AG20443 (cell line): ENCODE measurements around the gene RPS27.
A peak's percentile ranks its signal among the peaks of the same experiment; 100 is the strongest.
"Not testable (repeated sequence)": the region's sequence is repeated elsewhere in the genome, so short reads cannot be mapped to it uniquely, and the experiment has no call there.

Experiments
- DNase-seq: peaks from one replicate; pipeline ENCODE4 v3.0.0; 2012; ENCODE audit warnings: low spot score, mixed read lengths

The RPS27 gene

DNA sequence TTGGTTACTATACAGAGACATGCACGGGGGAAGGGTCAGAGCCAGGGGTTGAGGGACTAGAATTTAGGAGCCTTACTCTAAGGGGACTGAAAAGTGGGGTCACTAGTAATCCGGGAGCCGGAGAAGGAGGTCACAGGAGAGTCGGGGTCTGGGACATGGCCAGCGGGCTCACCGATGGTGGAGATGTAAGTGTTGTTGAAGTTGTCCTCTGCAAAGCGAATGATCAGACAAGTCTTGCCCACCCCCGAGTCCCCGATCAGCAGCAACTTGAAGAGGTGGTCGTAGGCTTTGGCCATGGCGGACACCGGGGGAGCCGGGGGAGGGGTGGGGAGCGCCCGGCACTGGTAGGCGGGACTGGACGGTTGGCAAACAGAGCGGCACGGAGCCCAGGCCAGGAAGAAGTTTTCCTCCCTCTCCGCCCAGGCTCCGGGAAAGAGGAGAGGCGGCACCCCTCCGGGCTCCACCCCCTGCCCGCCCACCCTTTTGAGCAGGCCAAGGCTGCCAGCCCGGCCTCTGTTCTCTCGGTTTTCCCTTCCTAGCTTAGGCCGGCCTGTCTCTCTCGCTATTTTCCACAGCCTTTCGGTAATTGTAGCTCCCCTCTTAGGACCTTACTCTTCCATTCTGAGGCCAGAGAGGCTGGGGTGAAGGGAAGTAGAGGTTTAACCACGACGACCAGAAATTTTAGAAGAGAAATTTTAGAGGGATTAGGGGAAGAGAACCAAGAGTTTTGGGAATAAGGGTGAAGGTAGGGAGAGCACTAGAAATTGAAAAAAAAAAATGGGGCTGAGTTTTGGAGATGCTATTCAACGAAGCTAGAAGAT is 4.4 kb upstream of the RPS27 start, which contains the start of gene RAB13:
Gene RAB13, minus strand, starts transcription at position 399 of the 821 bp plus-strand sequence. Its CDS starts 103 bp downstream, at position 296.
- DNase-seq = peak; percentile 95

DNA sequence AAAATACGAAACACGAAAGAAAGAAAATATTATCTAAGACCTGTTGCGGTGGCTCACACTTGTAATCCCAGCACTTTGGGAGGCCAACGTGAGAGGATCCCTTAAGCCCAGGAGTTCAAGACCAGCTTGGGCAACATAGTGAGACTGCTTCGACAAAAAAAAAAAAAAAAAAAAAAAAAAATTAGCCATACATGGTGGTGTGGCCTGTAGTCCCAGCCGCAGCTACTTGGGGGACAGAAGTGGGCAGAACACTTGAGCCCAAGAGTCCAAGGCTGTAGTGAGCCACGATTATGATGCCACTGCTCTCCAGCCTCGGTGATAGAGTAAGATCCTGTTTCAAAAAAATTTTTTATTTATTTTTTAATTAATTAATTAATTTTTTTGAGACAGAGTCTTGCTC is 2.9 kb upstream of the RPS27 start:
- no peak for DNase-seq

DNA sequence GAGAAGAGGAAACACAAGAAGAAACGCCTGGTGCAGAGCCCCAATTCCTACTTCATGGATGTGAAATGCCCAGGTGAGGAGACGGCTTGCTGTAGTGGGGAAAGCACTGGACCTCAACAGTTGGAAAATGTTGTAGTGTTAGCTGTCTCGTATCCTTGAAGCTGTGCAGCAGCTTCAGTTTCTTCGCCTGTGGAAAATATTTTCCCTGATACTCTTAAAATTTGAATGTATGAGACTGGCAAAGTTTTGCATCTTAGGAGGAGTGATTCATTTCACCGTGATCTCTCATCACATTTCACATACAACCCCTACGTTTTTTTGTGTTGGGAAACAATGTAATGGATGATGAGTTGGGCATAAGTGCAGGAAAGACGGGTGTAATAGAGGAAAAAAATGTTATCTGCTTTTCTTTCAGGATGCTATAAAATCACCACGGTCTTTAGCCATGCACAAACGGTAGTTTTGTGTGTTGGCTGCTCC is 629 bp downstream of the RPS27 start:
- no peak for DNase-seq

DNA sequence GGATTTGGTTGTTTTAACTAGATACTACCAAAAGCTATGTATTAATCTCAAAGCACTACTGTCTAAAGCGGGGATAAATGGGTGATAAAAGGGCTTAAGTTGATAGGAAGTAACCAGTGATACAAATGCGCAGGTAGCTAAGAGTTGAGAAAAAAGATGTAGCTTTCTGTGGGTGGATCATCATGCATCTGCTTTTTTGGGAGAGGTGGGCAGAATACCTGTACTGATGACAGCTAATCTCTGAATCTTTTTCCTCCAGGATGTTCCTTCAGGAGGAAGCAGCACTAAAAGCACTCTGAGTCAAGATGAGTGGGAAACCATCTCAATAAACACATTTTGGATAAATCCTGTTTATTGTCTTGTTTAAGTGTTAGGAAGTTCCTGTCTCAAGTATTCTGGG is 1.2 kb downstream of the RPS27 start:
- no peak for DNase-seq

DNA sequence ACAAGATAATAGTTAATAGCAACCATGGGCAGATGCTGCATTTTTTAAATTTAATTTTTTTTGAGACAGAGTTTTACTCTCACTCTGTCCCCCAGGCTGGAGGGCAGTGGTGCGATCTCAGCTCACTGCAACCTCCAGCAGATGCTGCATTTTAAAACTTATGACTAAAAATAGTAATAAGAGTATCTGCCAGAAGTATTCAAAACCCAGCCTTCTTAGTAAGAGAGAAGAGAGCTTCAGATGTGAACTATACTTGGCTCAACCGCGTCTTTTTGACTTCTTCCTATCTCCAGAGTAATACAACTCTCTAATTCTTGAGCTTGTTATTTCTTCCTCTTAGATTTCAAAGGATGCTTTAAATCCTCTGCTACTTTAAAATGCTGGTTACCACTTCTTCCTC is 4.6 kb downstream of the RPS27 start:
- DNase-seq = no peak

DNA sequence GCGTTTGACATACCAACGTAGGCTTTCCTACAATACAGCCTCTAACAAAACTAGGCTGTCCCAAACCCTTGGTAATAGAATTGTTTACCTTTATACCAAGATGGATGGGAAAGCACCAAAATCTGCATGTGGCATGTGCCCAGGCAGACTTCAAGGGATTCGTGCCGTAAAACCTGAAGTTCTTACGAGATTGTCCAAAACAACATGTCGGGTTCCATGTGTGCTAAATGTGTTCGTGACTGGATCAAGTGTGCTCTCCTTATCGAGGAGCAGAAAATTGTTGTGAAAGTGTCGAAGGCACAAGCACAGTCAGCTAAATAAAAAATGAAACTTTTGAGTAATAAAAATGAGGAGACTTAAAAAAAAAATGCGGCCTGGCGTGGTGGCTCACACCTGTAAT is 5.1 kb downstream of the RPS27 start:
- DNase-seq = no peak

DNA sequence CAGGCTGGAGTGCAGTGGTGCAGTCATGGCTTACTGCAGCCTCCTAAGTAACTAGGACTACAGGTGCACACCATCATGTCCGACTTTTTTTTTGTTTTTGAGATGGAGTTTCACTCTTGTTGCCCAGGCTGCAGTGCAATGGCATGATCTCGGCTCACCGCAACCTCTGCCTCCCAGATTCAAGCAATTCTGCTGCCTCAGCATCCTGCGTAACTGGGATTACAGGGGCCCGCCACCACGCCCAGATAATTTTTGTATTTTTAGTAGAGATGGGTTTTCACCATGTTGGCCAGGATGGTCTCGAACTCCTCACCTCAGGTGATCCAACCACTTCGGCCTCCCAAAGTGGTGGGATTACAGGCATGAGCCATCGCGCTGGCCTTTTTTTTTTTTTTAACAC is 6.3 kb downstream of the RPS27 start:
- not testable (repeated sequence) for DNase-seq

DNA sequence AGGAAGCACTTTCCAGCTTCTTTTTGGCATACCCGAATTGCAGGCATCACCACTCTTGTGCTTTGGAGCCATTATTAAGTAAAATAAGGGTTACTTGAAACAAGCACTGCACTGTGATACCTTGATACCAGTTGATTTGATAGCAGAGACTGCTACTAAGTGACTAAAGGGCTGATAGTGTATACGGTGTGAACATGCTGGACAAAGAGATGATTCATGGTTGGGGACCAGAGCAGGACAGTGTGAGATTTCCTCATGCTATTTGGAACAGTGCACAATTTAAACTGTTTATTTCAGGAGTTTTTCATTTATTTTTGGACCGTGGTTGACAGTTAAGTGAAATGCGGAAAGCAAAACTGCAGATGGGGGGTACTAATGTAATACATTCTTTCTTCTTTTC is 9.9 kb downstream of the RPS27 start:
- no peak for DNase-seq

DNA sequence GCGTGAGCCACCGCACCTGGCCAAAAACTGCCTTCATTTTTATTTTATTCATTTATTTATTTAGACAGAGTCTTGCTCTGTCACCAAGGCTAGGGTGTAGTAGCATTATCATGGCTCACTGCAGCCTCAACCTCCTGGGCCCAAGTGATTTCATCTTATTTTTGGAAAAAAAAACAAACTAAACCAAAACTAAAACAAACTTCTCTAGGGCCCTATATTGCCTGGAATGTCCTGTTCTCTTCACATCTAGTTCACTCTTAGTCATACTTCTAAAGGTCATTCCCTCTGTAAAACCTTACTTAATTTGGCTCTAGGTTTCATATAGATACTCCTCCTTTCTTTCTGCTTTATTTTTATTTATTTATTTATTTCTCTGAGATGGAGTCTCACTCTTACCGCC is 15.6 kb downstream of the RPS27 start:
- peak; percentile 24 for DNase-seq

DNA sequence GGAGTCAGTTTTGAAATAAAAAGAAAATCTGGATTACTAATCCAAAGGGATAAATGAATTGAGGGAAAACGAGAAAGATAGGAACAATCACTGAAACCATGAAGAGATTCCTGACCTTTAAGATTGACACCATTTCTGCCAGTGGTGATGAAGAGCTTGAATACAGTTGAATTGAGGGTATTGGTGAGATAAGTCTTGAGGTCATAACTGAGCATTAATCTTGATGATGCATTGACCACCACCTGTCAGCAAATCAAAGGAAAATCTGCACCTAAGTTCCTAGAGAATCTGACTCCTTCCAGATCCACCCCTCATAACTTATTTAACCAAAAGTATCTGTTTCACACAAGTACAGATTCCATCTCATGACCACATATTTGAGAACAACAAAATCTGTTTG is 21.6 kb downstream of the RPS27 start:
- DNase-seq = no peak

DNA sequence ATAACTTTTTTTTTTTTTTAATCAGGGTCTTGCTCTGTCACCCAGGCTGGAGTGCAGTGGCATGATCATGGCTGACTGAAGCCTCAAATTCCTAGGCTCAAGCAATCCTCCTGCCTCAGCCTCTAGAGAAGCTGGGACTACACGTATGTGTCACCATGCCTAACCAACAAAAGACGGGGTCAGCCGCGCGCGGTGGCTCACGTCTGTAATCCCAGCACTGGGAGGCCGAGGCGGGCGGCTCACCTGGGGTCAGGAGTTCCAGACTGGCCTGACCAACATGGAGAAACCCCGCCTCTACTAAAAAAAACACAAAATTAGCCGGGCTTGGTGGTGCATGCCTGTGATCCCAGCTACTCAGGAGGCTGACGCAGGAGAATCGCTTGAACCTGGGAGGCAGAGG is 22.0 kb downstream of the RPS27 start:
- not testable (repeated sequence) for DNase-seq

DNA sequence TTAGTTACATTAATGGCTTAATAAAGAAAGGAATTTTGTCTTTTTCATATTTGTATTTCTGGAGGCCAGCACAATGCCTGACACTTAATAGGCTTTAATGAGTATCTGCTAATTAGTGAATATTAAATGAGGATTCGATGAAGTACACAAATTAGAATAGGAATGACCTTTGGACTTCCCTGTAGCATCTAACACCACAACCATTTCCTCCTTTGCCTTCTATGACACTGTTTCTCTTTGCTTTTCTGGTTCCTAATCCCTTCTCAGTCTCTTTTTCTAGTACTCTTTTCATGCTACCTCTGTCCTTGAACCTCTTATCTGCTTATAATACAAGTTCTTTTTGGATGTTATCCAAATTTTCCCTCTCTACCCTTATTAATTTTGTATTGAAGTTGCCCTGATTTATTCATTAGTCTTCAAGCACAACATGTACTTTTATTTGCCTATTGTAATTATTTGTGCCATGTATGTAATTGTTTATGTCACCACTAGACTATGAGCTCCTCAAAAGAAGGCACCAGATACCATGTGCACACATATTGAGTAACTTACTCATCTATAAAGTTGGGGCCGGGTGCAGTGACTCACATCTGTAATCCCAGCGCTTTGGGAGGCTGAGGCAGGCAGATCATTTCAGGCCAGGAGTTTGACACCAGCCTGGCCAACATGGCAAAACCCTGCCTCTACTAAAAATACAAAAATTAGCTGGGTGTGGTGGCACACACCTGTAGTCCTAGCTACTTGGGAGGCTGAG is 23.8 kb downstream of the RPS27 start:
- DNase-seq = peak; percentile 43

DNA sequence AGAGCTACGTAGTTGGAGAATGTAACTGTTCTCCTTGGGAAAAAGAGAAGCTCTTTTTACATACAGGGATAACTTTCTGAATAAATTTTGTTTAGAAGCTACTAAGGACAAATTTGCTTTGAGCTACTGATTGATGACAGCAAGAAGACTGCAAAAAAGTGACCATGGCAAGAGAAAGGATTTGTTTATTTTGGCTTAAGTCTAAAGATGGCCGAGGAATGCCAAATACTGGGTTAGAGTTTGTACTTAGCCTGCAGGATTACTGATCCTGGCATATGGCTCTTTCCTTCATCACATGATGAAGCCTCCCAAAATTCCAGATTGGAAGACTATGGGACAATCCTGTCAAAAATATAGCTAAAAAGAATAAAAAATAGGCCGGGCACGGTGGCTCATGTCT is 28.7 kb downstream of the RPS27 start:
- DNase-seq = no peak

DNA sequence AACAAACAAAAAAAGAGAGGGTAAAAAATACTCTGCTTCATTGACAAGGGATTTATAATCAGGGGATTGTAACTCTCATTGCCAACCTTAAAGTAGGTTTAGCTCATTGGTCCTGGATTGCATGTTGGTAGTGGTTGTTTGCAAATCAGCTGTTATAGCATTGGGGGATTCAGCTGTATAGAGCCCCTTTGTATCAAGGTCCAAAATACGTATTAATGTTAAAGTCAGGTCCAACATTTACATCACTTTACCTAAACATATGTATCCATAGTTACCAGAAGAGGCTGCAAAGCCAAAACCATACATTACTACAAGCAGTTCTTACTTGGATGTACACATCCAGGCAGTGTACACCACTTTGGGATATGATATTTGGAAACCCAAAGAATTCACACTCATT is 29.4 kb downstream of the RPS27 start:
- no peak for DNase-seq

DNA sequence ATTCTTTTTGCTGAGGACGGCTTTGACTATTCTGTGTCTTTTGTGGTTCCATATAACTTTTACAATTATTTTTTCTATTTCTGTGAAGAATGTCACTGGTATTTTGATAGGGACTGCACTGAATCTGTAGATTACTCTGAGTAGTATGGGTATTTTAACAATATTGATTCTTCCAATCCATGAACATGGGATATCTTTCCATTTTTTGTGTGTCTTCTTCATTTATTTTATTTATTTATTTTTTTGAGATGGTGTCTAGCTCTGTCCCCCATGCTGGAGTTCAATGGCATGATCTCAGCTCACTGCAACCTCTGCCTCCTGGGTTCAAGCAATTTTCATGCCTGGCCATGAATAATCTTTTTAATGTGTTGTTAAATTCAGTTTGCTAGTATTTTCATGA is 43.1 kb downstream of the RPS27 start:
- not testable (repeated sequence) for DNase-seq
